PC-3 (cell line): Measurements from ENCODE around the gene ARMC12. TPM values are rescaled to one million over a fixed set of nuclear protein-coding genes. Genes with fewer than 3 reads are reported as not detected.

Source experiments
- ATAC-seq: fragments of 200-7000 bp; cut with Tn5 transposase; 2 replicates; pipeline ENCODE4 v1.9.1; 2020; ENCODE audit warnings: mild to moderate bottlenecking, moderate library complexity
- BruUV-seq: library from RNA; stranded (reverse); fragments of 400-500 nt; replicated peaks from 2 replicates; lab custom pipeline; 2021; lab: Mats Ljungman, UMichigan
- CTCF ChIA-PET: fragments of 300-600 bp; sonication (Branson Sonifier 250); formaldehyde crosslinking; loops from one replicate; lab custom pipeline; 2022; ENCODE audit warnings: antibody characterized with exemption; lab: Charles Lee
- POLR2A ChIA-PET: fragments of 300-600 bp; sonication (Branson Sonifier 250); formaldehyde crosslinking; loops from one replicate; lab custom pipeline; 2022; ENCODE audit warnings: antibody characterized with exemption; ENCODE audit not compliant: unreplicated experiment; lab: Charles Lee
- DNase-seq: peaks from one replicate; pipeline ENCODE4 v3.0.0-alpha.2; 2015
- H2AFZ ChIP-seq: fragments of 300-600 bp; sonication (generic); 2 replicates; pipeline ENCODE4 v1.6.0; 2016; ENCODE audit warnings: antibody characterized with exemption, low read length
- H3F3A ChIP-seq: fragments of 300-600 bp; sonication (generic); one replicate; pipeline ENCODE4 v1.6.0; 2017; ENCODE audit warnings: antibody characterized with exemption, low read length, control low read depth, mild to moderate bottlenecking; ENCODE audit not compliant: unreplicated experiment
- H3K27ac ChIP-seq: fragments of 300-600 bp; sonication (generic); 2 replicates; pipeline ENCODE4 v1.5.1; 2016; ENCODE audit warnings: mild to moderate bottlenecking, low read length
- H3K27me3 ChIP-seq: fragments of 300-600 bp; sonication (generic); 2 replicates; pipeline ENCODE4 v1.6.1; 2016; ENCODE audit warnings: low read length, mixed read lengths
- H3K36me3 ChIP-seq: fragments of 300-600 bp; sonication (generic); 2 replicates; pipeline ENCODE4 v1.6.1; 2016; ENCODE audit warnings: low read depth, mixed run types, low read length, mixed read lengths
- H3K4me1 ChIP-seq: fragments of 300-600 bp; sonication (generic); 2 replicates; pipeline ENCODE4 v1.5.1; 2016; ENCODE audit warnings: low read length; ENCODE audit not compliant: insufficient read depth
- H3K4me2 ChIP-seq: fragments of 300-600 bp; sonication (generic); 2 replicates; pipeline ENCODE4 v1.6.0; 2016; ENCODE audit warnings: low read length
- H3K4me3 ChIP-seq: fragments of 300-600 bp; sonication (generic); 2 replicates; pipeline ENCODE4 v1.5.1; 2016; ENCODE audit warnings: mild to moderate bottlenecking, low read length, mixed read lengths
- H3K79me2 ChIP-seq: fragments of 300-600 bp; sonication (generic); 2 replicates; pipeline ENCODE4 v1.6.1; 2017; ENCODE audit warnings: low read length, mixed read lengths
- H3K9ac ChIP-seq: fragments of 300-600 bp; sonication (generic); 2 replicates; pipeline ENCODE4 v1.6.0; 2016; ENCODE audit warnings: mild to moderate bottlenecking, low read length
- H3K9me2 ChIP-seq: fragments of 300-600 bp; sonication (generic); replicated peaks from 2 replicates; pipeline ENCODE4 v1.6.1; 2016; ENCODE audit warnings: mixed run types, low read length, mixed read lengths
- H3K9me3 ChIP-seq: fragments of 300-600 bp; sonication (generic); 2 replicates; pipeline ENCODE4 v1.6.1; 2016; ENCODE audit warnings: low read length, mixed read lengths
- H4K20me1 ChIP-seq: fragments of 300-600 bp; sonication (generic); 2 replicates; pipeline ENCODE4 v1.6.1; 2016; ENCODE audit warnings: low read length, mixed read lengths
- EZH2 ChIP-seq: fragments of 300-600 bp; sonication (generic); IDR thresholded peaks from one replicate; pipeline ENCODE4 v1.6.1; 2017; ENCODE audit warnings: antibody characterized with exemption, mild to moderate bottlenecking, low read length; ENCODE audit not compliant: unreplicated experiment
- EZH2phosphoT487 ChIP-seq: fragments of 300-600 bp; sonication (generic); IDR thresholded peaks from 2 replicates; pipeline ENCODE4 v1.6.1; 2018; ENCODE audit warnings: mild to moderate bottlenecking, antibody characterized with exemption, low read length, borderline replicate concordance
- intact Hi-C: fragments of 100-400 bp; cut with micrococcal nuclease; formaldehyde crosslinking; loops from 2 replicates; pipeline ENCODE4 v1.9.0; 2023
- total RNA-seq: library from RNA; depleted of rRNA; stranded (reverse); fragments of >200 nt; gene quantifications from 2 replicates; pipeline ENCODE4 v1.2.3, GENCODE V29; 2014
- TF ChIP-seq, protein P1 (sequence below): fragments of 300-600 bp; sonication (generic); conservative IDR thresholded peaks from 2 replicates; pipeline ENCODE4 v1.5.1; 2017; ENCODE audit warnings: antibody characterized with exemption, low read depth, mild to moderate bottlenecking, low read length

Gene ARMC12
- total RNA-seq, 1 experiment from 2014 or later = not detected

DNA sequence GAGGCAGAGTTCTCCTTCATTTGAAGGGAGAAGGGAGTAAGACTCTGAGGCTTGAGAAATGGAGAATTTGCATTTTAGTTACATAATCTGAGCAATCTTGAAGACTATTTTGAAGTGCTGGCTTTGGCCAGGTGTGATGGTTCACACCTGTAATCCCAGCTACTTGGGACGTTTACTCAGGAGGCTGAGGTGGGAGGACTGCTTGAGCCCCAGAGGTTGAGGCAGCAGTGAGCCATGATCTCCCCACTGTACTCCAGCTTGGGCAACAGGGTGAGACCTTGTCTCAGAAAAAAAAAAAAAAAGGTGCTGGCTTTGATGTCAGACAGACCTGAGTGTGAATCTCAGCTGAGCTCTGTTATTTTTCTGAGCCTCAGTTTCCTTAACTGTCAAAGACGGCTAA is 12.4 kb upstream of the ARMC12 start:
- ATAC-seq (no peak), DNase-seq (no peak)
- no peaks in the 10 kb centered on the region for H3K9me3 ChIP-seq
- no peaks in the 10 kb centered on the region for H4K20me1 ChIP-seq
- peaks cover 19% of the 10 kb centered on the region for H3K4me1 ChIP-seq
- no peaks in the 10 kb centered on the region for H3K79me2 ChIP-seq
- POLR2A ChIA-PET = no interaction called here
- no peaks in the 10 kb centered on the region for H3K27me3 ChIP-seq
- H3K36me3 ChIP-seq = no peaks in the 10 kb centered on the region
- no peak overlapping the region for H3K4me2 ChIP-seq
- H3K27ac ChIP-seq = no peak overlapping the region
- no peaks in the 10 kb centered on the region for H3K9me2 ChIP-seq
- H3K4me3 ChIP-seq = no peak overlapping the region
- intact Hi-C loops = no loop called here
- no peak overlapping the region for H3K9ac ChIP-seq
- TF ChIP-seq EZH2phosphoT487 = no peak
- TF ChIP-seq, protein P1, sequence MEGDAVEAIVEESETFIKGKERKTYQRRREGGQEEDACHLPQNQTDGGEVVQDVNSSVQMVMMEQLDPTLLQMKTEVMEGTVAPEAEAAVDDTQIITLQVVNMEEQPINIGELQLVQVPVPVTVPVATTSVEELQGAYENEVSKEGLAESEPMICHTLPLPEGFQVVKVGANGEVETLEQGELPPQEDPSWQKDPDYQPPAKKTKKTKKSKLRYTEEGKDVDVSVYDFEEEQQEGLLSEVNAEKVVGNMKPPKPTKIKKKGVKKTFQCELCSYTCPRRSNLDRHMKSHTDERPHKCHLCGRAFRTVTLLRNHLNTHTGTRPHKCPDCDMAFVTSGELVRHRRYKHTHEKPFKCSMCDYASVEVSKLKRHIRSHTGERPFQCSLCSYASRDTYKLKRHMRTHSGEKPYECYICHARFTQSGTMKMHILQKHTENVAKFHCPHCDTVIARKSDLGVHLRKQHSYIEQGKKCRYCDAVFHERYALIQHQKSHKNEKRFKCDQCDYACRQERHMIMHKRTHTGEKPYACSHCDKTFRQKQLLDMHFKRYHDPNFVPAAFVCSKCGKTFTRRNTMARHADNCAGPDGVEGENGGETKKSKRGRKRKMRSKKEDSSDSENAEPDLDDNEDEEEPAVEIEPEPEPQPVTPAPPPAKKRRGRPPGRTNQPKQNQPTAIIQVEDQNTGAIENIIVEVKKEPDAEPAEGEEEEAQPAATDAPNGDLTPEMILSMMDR = no peak
- no peak for TF ChIP-seq EZH2
- H2AFZ ChIP-seq = no peak overlapping the region
- H3F3A ChIP-seq = no peaks in the 10 kb centered on the region
- BruUV-seq = no TSS peak
- CTCF ChIA-PET = no interaction called here

DNA sequence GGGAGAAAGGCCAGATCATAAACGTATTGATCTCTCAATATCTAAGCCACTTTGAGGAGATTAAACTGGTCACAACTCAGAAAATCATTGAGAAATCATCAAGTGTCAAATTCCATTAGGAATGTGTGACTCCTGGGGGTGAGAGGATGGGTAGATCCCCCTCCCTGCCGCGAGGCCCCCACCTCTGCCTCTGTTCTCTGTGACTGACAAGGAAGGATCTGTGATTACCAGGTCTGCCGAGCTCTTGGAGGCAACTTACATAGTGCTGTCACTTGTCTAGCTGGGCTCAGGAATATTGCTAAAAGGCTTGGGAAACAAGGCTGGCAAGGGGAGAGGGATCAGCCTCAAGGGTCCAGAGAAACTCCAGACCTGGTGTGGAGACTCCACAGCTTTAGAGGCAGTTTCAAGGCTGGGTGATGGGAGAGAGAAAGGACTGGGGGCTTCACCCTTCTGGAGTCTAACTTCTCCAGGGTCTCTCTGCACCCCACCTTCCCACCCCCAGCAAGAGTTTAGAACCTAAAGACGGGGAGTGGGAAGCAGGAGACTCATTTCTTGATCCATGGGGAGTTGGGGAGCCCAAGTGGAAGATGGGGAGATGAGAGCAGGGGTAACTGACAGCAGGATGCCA is 11.6 kb upstream of the ARMC12 start:
- Histone ChIP-seq H3K9me2 (no peaks in the 10 kb centered on the region), H4K20me1 (no peaks in the 10 kb centered on the region), H3K4me1 (peaks cover 19% of the 10 kb centered on the region), H3F3A (no peaks in the 10 kb centered on the region), H3K27ac (no peak overlapping the region), H3K36me3 (no peaks in the 10 kb centered on the region), H3K4me3 (no peak overlapping the region), H3K27me3 (no peaks in the 10 kb centered on the region), H3K9me3 (no peaks in the 10 kb centered on the region), H3K9ac (no peak overlapping the region), H3K79me2 (no peaks in the 10 kb centered on the region), H2AFZ (no peak overlapping the region), H3K4me2 (no peak overlapping the region)
- BruUV-seq = no TSS peak
- ChIA-PET CTCF (no interaction called here), POLR2A (no interaction called here)
- TF ChIP-seq EZH2 = no peak
- TF ChIP-seq EZH2phosphoT487 = no peak
- TF ChIP-seq, protein P1 = no peak
- intact Hi-C loops = no loop called here
- ATAC-seq (no peak), DNase-seq (no peak)

DNA sequence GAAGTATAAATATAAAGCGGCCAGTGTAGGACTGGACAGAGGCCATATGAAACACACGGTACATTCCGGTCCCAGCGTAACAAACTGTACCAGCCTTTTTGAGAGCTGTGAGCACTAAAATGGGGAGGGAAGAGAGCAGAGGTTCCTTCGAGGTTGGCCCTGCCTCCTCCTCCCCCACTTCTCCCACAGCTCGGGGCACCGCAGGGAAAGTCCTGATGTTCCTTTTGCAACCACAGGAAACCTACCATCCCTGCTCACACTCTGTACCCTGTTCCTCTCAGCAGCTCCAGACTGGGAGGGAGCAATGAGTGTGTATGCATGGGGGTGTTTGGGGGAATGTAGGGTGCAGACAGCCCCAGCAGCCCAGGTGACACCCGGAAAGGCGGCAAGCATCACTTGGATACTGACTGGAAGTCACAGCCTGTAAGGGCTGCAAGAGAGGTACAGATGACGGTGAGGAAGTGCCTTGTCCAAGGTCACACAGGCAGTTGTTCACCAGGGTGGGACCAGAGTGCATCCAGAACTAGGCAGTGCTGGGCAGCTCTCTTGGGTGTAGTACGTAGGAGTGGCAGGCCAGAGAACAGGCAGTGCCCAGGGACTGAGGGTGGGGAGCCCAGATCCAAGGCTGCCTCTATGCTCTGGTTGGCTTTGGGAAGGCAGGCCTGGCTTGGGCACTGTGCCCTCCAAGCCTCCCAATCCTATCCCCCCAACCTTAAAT is 11.0 kb upstream of the ARMC12 start:
- TF ChIP-seq, protein P1 = no peak
- TF ChIP-seq EZH2phosphoT487 (no peak), EZH2 (no peak)
- ChIA-PET POLR2A (interaction anchor here (0.6 kb wide), 1 partner anchor 1390 kb away, joined by 4 read pairs; no protein-coding TSS in a partner anchor), CTCF (no interaction called here)
- Histone ChIP-seq H3K27me3 (no peaks in the 10 kb centered on the region), H3F3A (no peaks in the 10 kb centered on the region), H3K4me2 (no peak overlapping the region), H2AFZ (no peak overlapping the region), H3K9me2 (no peaks in the 10 kb centered on the region), H3K4me3 (no peak overlapping the region), H3K9ac (no peak overlapping the region), H3K36me3 (no peaks in the 10 kb centered on the region), H3K79me2 (no peaks in the 10 kb centered on the region), H3K9me3 (no peaks in the 10 kb centered on the region), H4K20me1 (no peaks in the 10 kb centered on the region), H3K4me1 (peaks cover 19% of the 10 kb centered on the region), H3K27ac (no peak overlapping the region)
- no TSS peak for BruUV-seq
- ATAC-seq (no peak), DNase-seq (no peak)
- intact Hi-C loops = loop anchor here (2.0 kb wide), 1 partner anchor 37 kb away; the partner anchor contains the start of gene FKBP5
